Left lung (tissue), 10 donors: ENCODE data around the gene FIS1. TPM values are rescaled to one million over a fixed set of nuclear protein-coding genes. Genes with fewer than 3 reads are reported as not detected.
A peak's percentile ranks its signal among the peaks of the same experiment; 100 is the strongest.

Source experiments
- ATAC-seq: fragments of 200-7000 bp; cut with Tn5 transposase; one replicate; pipeline ENCODE4 v1.9.1; 2020; ENCODE audit warnings: moderate library complexity
- DNase-seq, 4 donors: peaks; one replicate each; pipeline ENCODE4 v3.0.0-alpha.2; 2013 to 2020
- H3K27ac ChIP-seq, 2 donors: fragments of 200-600 bp; sonication (generic) in 1 of 2; one replicate each; pipeline versions ENCODE4 v1.5.0 to v1.8.0; 2020 to 2021
- H3K27me3 ChIP-seq, 2 donors: fragments of 200-600 bp; sonication (generic) in 1 of 2; one replicate each; pipeline versions ENCODE4 v1.5.0 to v1.8.0; 2020 to 2021
- H3K36me3 ChIP-seq, 2 donors: fragments of 200-600 bp; sonication (generic) in 1 of 2; one replicate each; pipeline versions ENCODE4 v1.5.0 to v1.8.0; 2020 to 2021
- H3K4me1 ChIP-seq, 2 donors: fragments of 200-600 bp; one replicate each; pipeline ENCODE4 v1.8.0; 2021
- H3K4me3 ChIP-seq, 2 donors: fragments of 200-600 bp; sonication (generic) in 1 of 2; one replicate each; pipeline versions ENCODE4 v1.5.0 to v1.8.0; 2020 to 2021; ENCODE audit warnings: mild to moderate bottlenecking in 1 of 2
- H3K9me3 ChIP-seq, 2 donors: fragments of 200-600 bp; sonication (generic) in 1 of 2; one replicate each; pipeline versions ENCODE4 v1.5.0 to v1.8.0; 2020 to 2021
- CTCF ChIP-seq, 2 donors: fragments of 200-600 bp; sonication (generic) in 1 of 2; IDR thresholded peaks; one replicate each; pipeline versions ENCODE4 v1.5.0 to v1.8.0; 2021; ENCODE audit warnings: antibody characterized with exemption in 2 of 2
- intact Hi-C, 2 donors: fragments of 100-400 bp; cut with DNase I; formaldehyde crosslinking; loops; one replicate each; pipeline versions ENCODE4 v1.11.2 to v1.14.2; 2022
- polyA plus RNA-seq, 6 donors: library from polyadenylated mRNA; unstranded; fragments of 120-200 nt; gene quantifications; one replicate each; pipeline ENCODE4 v1.2.1, GENCODE V29; 2013; ENCODE audit not compliant: insufficient read length in 6 of 6
- total RNA-seq, 2 donors: library from RNA; stranded (reverse); fragmentation: NEBNext Ultra II Directional; extraction: Animal tissue kit (Norgen Biotek cat#: 25700); gene quantifications; one replicate each; pipeline ENCODE4 v1.2.1, GENCODE V29; 2021
- donor health status: DM: no; HTN: yes; CAD: no.
- donor health status: DM: no; HTN: no; CAD: no.

Gene FIS1
- total and polyA plus RNA-seq, 8 donors, result 116 to 148 (median 132) TPM

DNA sequence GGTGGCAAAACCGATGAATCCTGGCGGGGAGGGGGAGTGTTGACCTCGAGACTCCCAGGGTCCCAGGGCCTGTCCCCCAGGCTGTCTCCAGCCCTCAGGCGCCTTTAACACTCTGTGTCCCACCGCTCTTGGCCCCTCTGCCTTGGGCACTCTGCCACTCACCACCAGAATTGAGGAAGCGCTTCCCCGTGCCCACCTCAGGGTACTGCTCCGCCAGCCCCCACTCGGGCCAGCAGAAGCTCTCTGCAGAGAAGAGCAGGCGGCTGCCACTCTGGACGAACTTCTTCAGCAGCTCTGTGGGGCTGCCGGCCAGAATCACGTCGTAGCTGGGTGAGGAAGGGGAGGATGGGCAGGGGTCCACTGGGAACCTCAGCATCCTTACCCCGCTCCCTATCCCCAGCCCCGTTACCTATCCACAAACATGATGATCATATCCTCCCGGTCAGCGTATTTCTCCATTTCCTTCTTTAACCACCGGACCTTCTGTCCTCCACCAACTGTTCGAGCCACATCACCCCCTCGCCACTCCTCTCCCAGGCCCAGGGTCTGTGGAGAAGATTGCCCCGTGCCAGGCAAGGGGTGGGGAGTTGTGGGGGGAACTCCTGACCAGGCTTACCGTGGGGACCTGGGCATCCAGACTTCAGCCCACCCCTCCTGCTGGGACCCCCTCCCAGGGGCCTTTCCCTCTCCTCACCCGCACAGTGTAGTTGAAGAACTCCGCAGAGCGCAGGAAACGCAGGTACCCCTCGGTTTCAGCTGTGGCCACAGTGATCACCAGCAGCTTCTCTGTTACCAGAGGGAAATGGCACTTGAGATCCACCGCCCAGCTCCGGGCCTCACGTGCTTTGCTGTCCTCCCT, 28.7 kb downstream of the FIS1 start:
- Histone ChIP-seq H3K9me3 (no peaks in the 10 kb centered on the region), H3K4me3 (peak overlapping the region; percentile 64 to 94), H3K4me1 (peaks cover 22 to 55% of the 10 kb centered on the region in 2 donors), H3K27ac (peak overlapping the region; percentile 89 to 93), H3K27me3 (no peaks in the 10 kb centered on the region), H3K36me3 (peaks cover 0 to 48% of the 10 kb centered on the region in 2 donors)
- TF ChIP-seq CTCF (IDR thresholded peaks at IDR 0.05), result no peak
- ATAC-seq, result peak; percentile 23
- intact Hi-C loops, result no loop called here
- DNase-seq, result peak in 1 of 4 donors; percentile 60

DNA sequence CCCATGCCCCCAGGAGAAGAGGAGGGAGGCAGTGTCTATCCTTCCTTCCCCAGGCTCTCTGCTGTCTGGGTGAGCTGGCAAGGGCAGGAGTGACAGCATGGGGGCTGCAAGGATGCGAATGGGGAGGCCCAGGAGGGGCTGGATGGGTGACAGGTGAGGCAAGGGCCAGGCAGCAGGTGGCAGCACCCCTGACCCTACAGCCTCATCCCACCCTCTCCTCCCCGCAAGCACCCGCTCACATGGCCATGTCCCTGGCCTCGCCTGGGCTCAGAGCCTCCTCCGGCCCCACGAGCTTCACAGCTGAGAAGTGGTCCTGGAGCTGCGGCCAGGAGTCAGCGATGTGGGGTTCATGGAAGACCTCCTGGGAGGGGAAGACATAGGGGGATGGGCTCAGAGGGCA, 32.9 kb downstream of the FIS1 start:
- Histone ChIP-seq H3K4me1 (peaks cover 8 to 24% of the 10 kb centered on the region in 2 donors), H3K27me3 (no peaks in the 10 kb centered on the region), H3K27ac (no peak overlapping the region), H3K4me3 (no peak overlapping the region), H3K36me3 (peaks cover 0 to 90% of the 10 kb centered on the region in 2 donors), H3K9me3 (no peaks in the 10 kb centered on the region)
- ATAC-seq (no peak), DNase-seq (no peak)
- intact Hi-C loops, result no loop called here
- TF ChIP-seq CTCF (IDR thresholded peaks at IDR 0.05), result no peak

DNA sequence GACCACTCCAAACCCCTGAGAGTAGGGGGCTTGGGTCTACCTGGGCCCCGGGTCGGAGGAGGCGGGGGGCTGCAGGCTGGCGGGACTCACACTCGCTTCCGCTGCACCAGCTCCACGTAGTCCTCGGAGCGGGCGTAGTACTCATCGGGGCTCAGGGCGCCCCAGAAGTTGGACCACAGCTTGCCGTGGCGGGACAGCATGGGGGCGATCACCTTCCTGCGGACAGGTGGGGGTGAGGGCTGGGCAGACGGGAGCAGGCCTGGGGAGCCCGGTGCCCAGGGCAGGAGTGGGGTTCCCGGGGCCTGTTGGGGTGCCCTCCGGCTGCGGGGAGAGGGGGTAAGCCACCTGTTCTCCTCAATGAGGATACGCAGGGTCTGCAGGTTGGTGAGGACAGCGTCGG, 33.4 kb downstream of the FIS1 start:
- TF ChIP-seq CTCF (IDR thresholded peaks at IDR 0.05), result no peak
- no peak for ATAC-seq
- Histone ChIP-seq H3K4me3 (no peak overlapping the region), H3K36me3 (peaks cover 0 to 96% of the 10 kb centered on the region in 2 donors), H3K9me3 (no peaks in the 10 kb centered on the region), H3K4me1 (peaks cover 7 to 19% of the 10 kb centered on the region in 2 donors), H3K27ac (no peak overlapping the region), H3K27me3 (no peaks in the 10 kb centered on the region)
- intact Hi-C loops, result no loop called here
- no peak for DNase-seq

DNA sequence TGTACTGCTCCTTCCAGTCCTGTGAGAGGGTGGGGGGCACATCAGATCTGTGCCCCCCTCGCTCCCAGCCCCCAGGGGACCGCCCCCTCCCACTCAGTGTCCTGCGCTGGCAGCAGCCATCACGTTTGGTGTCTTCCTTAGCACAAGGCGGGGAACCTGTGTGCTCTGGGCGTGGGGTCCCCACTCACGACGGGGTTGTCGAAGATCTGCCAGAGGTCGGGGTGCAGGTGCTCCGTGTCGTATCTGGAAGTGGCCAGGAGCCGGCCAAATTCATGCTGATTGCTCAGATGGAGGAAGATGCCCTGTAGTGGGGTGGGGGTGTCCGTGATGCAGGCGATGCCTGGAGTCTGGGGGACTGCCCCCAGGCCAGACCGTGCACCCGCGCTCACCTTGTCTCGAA, 34.7 kb downstream of the FIS1 start:
- Histone ChIP-seq H3K36me3 (peaks cover 0 to 96% of the 10 kb centered on the region in 2 donors), H3K9me3 (no peaks in the 10 kb centered on the region), H3K4me3 (no peak overlapping the region), H3K4me1 (peaks cover 0 to 6% of the 10 kb centered on the region in 2 donors), H3K27me3 (no peaks in the 10 kb centered on the region), H3K27ac (no peak overlapping the region)
- intact Hi-C loops, result no loop called here
- no peak for ATAC-seq
- DNase-seq, result no peak
- no peak for TF ChIP-seq CTCF (IDR thresholded peaks at IDR 0.05)

DNA sequence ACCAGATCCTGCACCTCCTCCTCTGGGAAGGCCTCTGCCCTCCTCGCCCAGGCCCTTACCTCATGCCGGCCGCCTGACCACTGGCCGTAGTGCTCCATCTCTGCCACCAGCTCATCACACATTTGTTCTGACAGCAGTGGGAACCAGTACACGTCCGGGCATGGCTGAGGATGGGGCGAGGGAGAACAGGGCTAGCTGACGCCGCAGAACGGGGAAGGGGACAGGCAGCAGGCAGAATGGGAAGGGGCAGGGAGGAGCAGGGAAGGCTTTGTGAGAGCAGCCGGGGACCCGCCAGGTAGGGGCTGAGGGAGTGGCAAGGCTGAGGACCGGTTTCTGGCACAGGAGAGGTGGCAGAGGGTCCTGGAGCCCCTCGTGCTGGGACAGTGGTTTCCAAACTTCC, 36.1 kb downstream of the FIS1 start:
- intact Hi-C loops, result no loop called here
- H3K36me3 ChIP-seq, result peaks cover 0 to 82% of the 10 kb centered on the region in 2 donors
- ATAC-seq (no peak), DNase-seq (no peak)
- H3K27ac ChIP-seq, result no peak overlapping the region
- H3K27me3 ChIP-seq, result peaks cover 0 to 2% of the 10 kb centered on the region in 2 donors
- H3K4me3 ChIP-seq, result no peak overlapping the region
- no peaks in the 10 kb centered on the region for H3K9me3 ChIP-seq
- H3K4me1 ChIP-seq, result peaks cover 0 to 4% of the 10 kb centered on the region in 2 donors
- no peak for TF ChIP-seq CTCF (IDR thresholded peaks at IDR 0.05)
